Mucosa of descending colon (tissue), 3 donors: Measurements from ENCODE around the gene KCNJ6. TPM values are rescaled to one million over a fixed set of nuclear protein-coding genes. Genes with fewer than 3 reads are reported as not detected.

Experiments used
- ATAC-seq: fragments of 200-7000 bp; cut with Tn5 transposase; one replicate; pipeline ENCODE4 v1.9.1; 2020; ENCODE audit warnings: mild to moderate bottlenecking, moderate library complexity
- DNase-seq, 3 donors: peaks; one replicate each; pipeline ENCODE4 v3.0.0-alpha.2; 2020
- H3K36me3 ChIP-seq: fragments of 200-600 bp; one replicate; pipeline ENCODE4 v1.8.0; 2021; ENCODE audit warnings: low read depth, mild to moderate bottlenecking
- H3K4me1 ChIP-seq: fragments of 200-600 bp; one replicate; pipeline ENCODE4 v1.8.0; 2021; ENCODE audit warnings: low read depth, mild to moderate bottlenecking
- H3K4me3 ChIP-seq: fragments of 200-600 bp; one replicate; pipeline ENCODE4 v1.8.0; 2021; ENCODE audit warnings: mild to moderate bottlenecking
- H3K9me3 ChIP-seq: fragments of 200-600 bp; one replicate; pipeline ENCODE4 v1.8.0; 2021; ENCODE audit warnings: mild to moderate bottlenecking
- intact Hi-C, 2 donors: fragments of 100-400 bp; cut with DNase I in 1 of 2; cut with micrococcal nuclease in 1 of 2; formaldehyde crosslinking; loops; one replicate each; pipeline versions ENCODE4 v1.11.0 to v1.11.1; 2022; cut with DNase I, micrococcal nuclease
- total RNA-seq, 3 donors: library from RNA; stranded (reverse); fragmentation: NEBNext Ultra II Directional in 2 of 3; extraction: Animal tissue kit (Norgen Biotek cat#: 25700) in 2 of 3; gene quantifications; one replicate each; pipeline versions ENCODE4 v1.2.1 to v1.2.4, GENCODE V29; 2021 to 2023
- TF ChIP-seq, protein P1 (sequence below): fragments of 200-600 bp; IDR thresholded peaks from one replicate; pipeline ENCODE4 v1.8.0; 2022; ENCODE audit warnings: antibody characterized with exemption, mild to moderate bottlenecking
- donor health status: DM: no; HTN: no; CAD: no; lungs with moderate emphysema.
- donor health status: DM: no; HTN: no; CAD: no.
- donor health status: DM: no; HTN: yes; CAD: no.

The KCNJ6 gene
- total RNA-seq, 3 donors from 2014 or later, result 0.09 to 0.19 (median 0.14) TPM

DNA sequence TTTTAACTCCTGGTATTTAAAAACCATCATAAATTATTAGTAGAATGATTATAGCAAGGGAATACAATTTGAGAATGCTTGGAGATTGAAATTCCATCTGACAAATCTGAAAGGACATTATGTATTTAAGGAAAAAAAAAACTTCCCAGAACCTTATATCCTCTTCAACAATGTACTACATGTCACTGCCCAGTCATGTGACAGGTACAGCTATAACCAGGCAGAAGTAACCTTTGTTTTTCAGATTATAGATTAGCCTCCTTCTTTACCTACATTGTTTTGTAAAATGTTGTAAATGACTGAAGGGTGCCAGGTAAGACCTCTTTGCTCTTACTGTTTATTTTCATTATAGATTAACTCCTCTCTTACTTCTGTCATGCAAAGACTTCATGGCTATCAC is 96.9 kb downstream of the KCNJ6 start:
- no peaks in the 10 kb centered on the region for H3K4me1 ChIP-seq
- H3K36me3 ChIP-seq, result no peaks in the 10 kb centered on the region
- H3K4me3 ChIP-seq, result no peak overlapping the region
- TF ChIP-seq, protein P1, sequence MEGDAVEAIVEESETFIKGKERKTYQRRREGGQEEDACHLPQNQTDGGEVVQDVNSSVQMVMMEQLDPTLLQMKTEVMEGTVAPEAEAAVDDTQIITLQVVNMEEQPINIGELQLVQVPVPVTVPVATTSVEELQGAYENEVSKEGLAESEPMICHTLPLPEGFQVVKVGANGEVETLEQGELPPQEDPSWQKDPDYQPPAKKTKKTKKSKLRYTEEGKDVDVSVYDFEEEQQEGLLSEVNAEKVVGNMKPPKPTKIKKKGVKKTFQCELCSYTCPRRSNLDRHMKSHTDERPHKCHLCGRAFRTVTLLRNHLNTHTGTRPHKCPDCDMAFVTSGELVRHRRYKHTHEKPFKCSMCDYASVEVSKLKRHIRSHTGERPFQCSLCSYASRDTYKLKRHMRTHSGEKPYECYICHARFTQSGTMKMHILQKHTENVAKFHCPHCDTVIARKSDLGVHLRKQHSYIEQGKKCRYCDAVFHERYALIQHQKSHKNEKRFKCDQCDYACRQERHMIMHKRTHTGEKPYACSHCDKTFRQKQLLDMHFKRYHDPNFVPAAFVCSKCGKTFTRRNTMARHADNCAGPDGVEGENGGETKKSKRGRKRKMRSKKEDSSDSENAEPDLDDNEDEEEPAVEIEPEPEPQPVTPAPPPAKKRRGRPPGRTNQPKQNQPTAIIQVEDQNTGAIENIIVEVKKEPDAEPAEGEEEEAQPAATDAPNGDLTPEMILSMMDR, result no peak
- intact Hi-C loops, result no loop called here
- H3K9me3 ChIP-seq, result no peaks in the 10 kb centered on the region
- ATAC-seq (peak; percentile 58), DNase-seq (no peak)

DNA sequence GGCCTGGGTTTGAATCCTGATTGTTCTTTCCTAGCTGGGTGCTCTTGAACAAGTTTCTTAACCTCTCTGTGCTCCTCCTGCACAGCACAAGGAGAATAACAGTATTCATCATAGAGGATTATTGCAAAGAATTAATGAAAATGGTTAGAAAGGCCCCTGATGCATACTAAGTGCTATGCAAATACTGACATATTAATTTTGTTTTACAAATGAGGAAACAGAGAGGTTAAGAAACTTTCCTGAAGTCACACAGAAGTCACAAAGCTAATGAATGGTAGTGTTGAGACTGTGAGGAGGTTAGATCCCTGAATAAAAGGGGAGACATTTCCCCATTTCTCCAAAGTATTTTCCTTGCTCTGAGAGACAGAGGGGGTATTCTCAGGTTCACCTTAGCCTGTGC is 99.0 kb downstream of the KCNJ6 start:
- Histone ChIP-seq H3K36me3 (no peaks in the 10 kb centered on the region), H3K9me3 (no peaks in the 10 kb centered on the region), H3K4me3 (no peak overlapping the region), H3K4me1 (no peaks in the 10 kb centered on the region)
- TF ChIP-seq, protein P1, result no peak
- ATAC-seq (no peak), DNase-seq (no peak)
- intact Hi-C loops, result no loop called here

DNA sequence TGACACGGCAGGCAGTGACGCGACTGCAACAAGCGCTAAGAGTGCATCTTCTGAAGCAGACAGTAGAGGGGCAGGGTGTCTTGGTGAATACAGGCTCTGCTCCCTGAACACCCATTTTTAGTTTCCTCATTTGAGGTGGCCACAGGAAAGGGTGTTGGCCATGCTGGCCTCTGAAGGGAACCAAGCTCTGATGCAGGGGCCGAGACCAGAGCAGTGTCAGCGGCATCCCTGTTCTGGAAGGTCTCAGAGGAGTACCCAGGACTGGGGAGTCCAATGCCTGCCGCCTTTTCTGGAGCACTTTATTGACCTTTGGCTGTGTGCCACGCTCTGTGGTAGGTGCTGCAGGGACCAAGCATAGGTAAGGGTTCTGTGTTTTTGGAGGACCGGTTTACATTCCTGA is 100.4 kb downstream of the KCNJ6 start:
- Histone ChIP-seq H3K4me1 (no peaks in the 10 kb centered on the region), H3K4me3 (no peak overlapping the region), H3K36me3 (no peaks in the 10 kb centered on the region), H3K9me3 (no peaks in the 10 kb centered on the region)
- DNase-seq, result no peak
- intact Hi-C loops, result no loop called here
- no peak for ATAC-seq
- TF ChIP-seq, protein P1, result no peak

DNA sequence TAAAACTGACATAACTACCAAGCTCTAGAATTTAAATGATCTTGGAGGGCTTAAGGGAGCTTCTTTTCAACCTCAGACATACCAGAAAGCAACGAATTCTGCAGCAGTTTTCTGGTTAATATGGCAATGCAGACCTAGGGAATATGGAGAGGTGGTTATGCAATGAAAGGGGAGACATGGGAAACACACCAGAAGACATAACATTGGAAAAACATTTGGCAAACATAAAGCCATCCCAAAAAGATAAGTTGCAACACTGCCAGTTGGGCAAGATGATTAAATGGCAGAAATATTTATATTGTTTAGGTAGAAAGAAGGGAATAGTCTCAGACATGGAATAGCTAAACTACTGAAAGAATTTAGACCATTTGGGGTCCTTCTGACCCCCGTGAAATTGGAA is 104.5 kb downstream of the KCNJ6 start:
- no peaks in the 10 kb centered on the region for H3K9me3 ChIP-seq
- no peaks in the 10 kb centered on the region for H3K4me1 ChIP-seq
- no peaks in the 10 kb centered on the region for H3K36me3 ChIP-seq
- TF ChIP-seq, protein P1, result no peak
- ATAC-seq, result no peak
- intact Hi-C loops, result no loop called here
- no peak for DNase-seq
- no peak overlapping the region for H3K4me3 ChIP-seq

DNA sequence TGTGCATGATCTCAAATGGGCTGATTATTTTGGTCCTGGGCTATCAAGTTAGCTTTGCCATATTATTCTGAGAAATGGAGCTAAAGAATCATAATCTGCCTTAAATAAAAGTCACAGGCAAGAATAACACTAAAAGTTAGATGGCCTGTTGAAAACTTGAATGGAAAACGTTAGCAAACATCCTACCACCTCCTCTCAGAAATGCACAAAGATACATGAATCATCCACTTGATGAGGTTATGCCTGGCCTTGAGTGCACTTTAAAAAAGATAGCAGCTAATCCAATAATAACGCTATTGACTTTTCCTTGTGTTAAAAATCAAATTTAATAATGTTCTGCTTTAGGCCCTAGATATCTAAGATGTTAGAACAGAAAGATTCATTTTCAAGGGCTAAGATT is 108.0 kb downstream of the KCNJ6 start:
- Histone ChIP-seq H3K4me3 (no peak overlapping the region), H3K36me3 (no peaks in the 10 kb centered on the region), H3K9me3 (no peaks in the 10 kb centered on the region), H3K4me1 (no peaks in the 10 kb centered on the region)
- TF ChIP-seq, protein P1, result no peak
- DNase-seq (no peak), ATAC-seq (no peak)
- intact Hi-C loops, result no loop called here

DNA sequence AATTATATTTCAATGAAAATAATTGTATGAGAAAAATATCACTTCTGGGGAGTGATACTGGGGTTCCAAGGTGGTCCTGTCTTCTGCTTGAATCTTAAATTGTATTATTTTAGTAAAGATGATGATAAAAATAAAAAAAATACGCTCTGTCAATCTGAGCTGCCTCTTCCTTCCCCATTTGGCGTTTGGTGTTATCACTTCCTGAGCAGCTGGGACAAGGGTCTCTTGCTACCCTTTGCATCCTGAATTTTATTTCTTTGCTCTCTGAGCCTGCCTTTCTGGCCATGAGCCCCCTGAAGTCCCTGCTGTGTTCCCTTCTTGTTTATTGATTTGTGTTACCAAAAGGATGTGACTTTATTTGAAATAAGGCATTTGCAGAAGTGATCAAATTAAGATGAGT is 111.0 kb downstream of the KCNJ6 start:
- no peaks in the 10 kb centered on the region for H3K36me3 ChIP-seq
- ATAC-seq (no peak), DNase-seq (no peak)
- no peak overlapping the region for H3K4me3 ChIP-seq
- H3K4me1 ChIP-seq, result no peaks in the 10 kb centered on the region
- TF ChIP-seq, protein P1, result no peak
- no peaks in the 10 kb centered on the region for H3K9me3 ChIP-seq
- intact Hi-C loops, result no loop called here
